GM18868 (cell line): ENCODE results near the gene DPF3.

Experiments used
- ATAC-seq: cut with Tn5 transposase; IDR thresholded peaks from one replicate; pipeline ENCODE4 v1.9.1; 2021; ENCODE audit warnings: mild to moderate bottlenecking, moderate library complexity; ENCODE audit not compliant: unreplicated experiment

The DPF3 gene

DNA sequence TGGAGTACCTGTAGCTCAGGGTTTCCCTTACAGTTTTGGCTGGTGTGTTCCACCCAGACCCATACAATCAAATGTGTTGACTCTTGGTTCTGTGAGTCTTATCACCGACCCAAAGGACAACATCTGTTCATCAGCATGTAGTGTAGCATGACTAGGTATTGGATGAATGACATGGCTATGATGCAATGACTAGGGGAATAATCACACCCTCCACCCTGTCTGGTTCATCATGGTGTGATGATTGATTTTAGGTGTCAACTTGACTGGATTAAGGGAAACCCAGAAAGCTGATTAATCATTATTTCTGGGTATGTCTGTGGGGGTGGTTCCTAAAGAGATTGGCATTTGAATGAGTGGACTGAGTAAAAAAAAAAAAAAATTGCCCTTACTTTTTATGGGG, 311.3 kb downstream of the DPF3 start:
- ATAC-seq: no peak

DNA sequence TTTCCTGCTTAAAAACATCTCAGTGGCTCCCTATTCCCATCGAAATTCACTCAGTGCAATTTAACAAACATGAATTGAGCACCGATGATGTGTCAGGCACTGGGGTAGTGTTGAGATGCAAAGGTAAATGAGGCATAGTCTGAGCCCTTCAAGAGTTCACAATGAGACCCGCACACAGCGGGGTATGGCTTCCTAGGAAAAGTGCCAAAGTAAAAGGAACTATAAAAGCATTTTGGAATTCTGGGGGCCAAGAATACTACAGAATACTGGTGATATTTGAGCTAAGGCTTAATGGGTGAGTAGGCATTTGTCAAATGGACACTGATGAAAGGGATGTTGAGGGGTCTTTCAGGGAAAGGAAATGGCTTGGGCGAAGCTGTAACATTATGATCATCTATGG, 315.4 kb downstream of the DPF3 start:
- ATAC-seq: no peak

DNA sequence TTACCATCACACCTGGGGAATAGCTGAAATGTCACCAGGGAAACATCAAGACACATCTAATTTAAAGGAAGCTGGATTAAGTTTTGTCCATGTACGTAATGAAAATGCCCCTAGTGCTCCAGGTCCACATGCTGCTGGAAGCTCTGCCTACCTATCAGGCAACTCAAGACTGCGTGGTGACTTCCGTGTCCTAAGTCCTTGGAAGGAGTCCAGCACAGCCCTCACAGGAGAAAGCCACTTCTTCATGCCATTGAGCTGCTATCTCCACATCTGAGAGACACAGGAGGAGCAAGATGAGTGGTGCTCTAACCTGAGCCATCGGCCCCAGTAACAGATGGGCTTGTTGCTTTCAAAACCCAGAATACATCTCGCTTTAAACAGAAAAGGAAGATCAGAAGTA, 316.4 kb downstream of the DPF3 start:
- no peak for ATAC-seq

DNA sequence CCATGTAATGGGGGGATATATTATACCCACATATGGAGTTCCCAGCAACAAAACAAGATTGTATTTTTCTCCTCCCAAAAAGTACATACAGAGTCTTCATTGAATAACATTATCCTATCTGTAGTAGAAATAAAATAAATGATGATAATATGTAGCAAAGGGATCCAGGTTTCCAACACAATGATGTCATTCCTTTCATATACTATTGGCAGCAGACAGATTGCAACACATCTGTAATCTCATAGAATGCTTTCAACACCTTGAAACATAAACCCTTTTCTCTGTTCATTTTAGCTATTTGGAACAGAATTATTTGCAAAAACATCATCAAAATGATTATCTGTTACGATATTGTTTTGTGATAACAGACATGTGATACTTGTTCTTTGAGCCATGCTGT, 317.6 kb downstream of the DPF3 start:
- no peak for ATAC-seq

DNA sequence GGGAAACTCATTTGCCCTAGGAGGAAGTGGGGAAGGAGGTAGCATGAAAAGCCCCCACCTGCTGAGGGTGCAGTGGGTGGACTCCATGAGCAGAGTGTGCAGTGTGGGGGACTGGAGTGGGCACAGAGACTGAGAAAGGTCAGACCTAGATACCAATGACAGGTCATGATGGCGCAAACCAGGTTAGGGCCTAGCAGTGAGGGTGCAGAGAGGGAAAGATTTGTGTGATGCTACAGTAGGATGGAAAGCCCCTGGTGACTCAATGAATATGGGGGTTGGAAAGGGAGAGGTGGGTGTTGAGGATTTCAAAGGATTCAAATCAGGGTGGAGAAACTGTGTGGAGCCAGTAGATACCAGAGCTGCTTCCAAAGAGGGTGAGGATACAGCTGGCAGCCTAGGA, 319.2 kb downstream of the DPF3 start:
- no peak for ATAC-seq

DNA sequence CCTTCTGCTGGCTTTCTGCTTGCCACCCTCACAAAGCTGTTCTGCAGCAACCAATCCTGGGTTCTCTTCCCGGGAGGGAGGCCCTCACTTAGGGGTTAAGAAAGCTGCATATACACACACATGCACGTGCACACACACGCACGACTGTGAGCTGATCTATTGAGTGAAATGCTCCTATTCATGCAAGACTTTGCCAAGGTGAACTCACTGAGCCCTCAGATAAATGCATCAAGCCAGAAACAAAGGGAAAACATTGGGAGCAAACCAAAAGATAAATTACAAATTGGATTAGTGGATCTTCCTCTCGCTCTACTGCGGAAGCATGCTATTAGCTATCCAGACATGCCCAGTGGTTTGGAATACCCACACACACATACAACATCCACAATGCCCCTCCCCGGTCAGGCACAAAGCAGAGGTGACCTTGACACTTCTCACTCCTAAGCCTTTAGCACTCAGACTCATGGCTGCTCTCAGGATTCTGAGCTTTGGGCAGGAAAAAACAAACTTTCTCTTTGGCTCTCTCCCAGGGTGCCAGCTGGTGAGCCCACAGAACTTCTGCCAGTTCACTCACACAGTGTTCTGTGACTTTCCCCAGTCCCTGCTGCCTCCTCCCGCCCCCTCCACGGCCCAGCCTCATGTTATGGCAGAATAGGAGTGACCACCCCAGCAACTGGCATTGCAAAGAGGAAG, 320.0 kb downstream of the DPF3 start:
- no peak for ATAC-seq
